SK-N-SH treated with all-trans-retinoic acid at 6 μM for 48 hours (cell line): Measurements from ENCODE around the gene ACO2.

Experiments used
- ATAC-seq: fragments of 200-7000 bp; cut with Tn5 transposase; 3 replicates; pipeline ENCODE4 v1.9.1; 2020; ENCODE audit warnings: mild to moderate bottlenecking, moderate library complexity
- ARNTL ChIP-seq: fragments of 450-650 bp; formaldehyde crosslinking; IDR thresholded peaks from 2 replicates; pipeline ENCODE4 v1.5.0; 2020; ENCODE audit warnings: low read depth, mild to moderate bottlenecking, moderate library complexity, borderline replicate concordance
- BACH2 ChIP-seq: fragments of 250-450 bp; sonication (Bioruptor Pico); IDR thresholded peaks from 2 replicates; pipeline ENCODE4 v1.9.0; 2021; ENCODE audit warnings: mild to moderate bottlenecking, borderline replicate concordance
- CREB5 ChIP-seq: fragments of 250-450 bp; sonication (Bioruptor Pico); IDR thresholded peaks from 2 replicates; pipeline ENCODE4 v1.5.1; 2020; ENCODE audit warnings: low read depth, mild to moderate bottlenecking, moderate library complexity
- CSDC2 ChIP-seq: fragments of 250-450 bp; sonication (Bioruptor Pico); IDR thresholded peaks from 2 replicates; pipeline ENCODE4 v1.5.0; 2020; ENCODE audit warnings: mild to moderate bottlenecking, moderate library complexity
- ESRRG ChIP-seq: fragments of 250-450 bp; sonication (Bioruptor Pico); IDR thresholded peaks from 2 replicates; pipeline ENCODE4 v1.6.1; 2021; ENCODE audit warnings: mild to moderate bottlenecking
- GLIS3 ChIP-seq: fragments of 250-450 bp; sonication (Bioruptor Pico); IDR thresholded peaks from 2 replicates; pipeline ENCODE4 v1.5.0; 2020; ENCODE audit warnings: mild to moderate bottlenecking, moderate library complexity
- ISL1 ChIP-seq: fragments of 250-450 bp; sonication (Bioruptor Pico); IDR thresholded peaks from 2 replicates; pipeline ENCODE4 v2.1.2; 2022; ENCODE audit warnings: mild to moderate bottlenecking, moderate library complexity
- OSR1 ChIP-seq: fragments of 250-450 bp; sonication (Bioruptor Pico); IDR thresholded peaks from 2 replicates; pipeline ENCODE4 v1.8.0; 2022; ENCODE audit warnings: moderate library complexity, mild to moderate bottlenecking, inconsistent platforms
- PPARA ChIP-seq: fragments of 250-450 bp; sonication (Bioruptor Pico); IDR thresholded peaks from 2 replicates; pipeline ENCODE4 v1.5.0; 2020; ENCODE audit warnings: mild to moderate bottlenecking, borderline replicate concordance
- RARB ChIP-seq: fragments of 250-450 bp; sonication (Bioruptor Pico); IDR thresholded peaks from 2 replicates; pipeline ENCODE4 v1.8.0; 2021; ENCODE audit warnings: mild to moderate bottlenecking, moderate library complexity
- SNAI2 ChIP-seq: fragments of 250-450 bp; sonication (Bioruptor Pico); IDR thresholded peaks from 2 replicates; pipeline ENCODE4 v1.5.0; 2020; ENCODE audit warnings: mild to moderate bottlenecking, moderate library complexity
- TCF4 ChIP-seq: fragments of 250-450 bp; sonication (Bioruptor Pico); IDR thresholded peaks from 2 replicates; pipeline ENCODE4 v1.8.0; 2021; ENCODE audit warnings: mild to moderate bottlenecking, moderate library complexity, borderline replicate concordance
- TOX ChIP-seq: fragments of 250-450 bp; sonication (Bioruptor Pico); IDR thresholded peaks from 2 replicates; pipeline ENCODE4 v1.8.0; 2021; ENCODE audit warnings: mild to moderate bottlenecking, moderate library complexity, borderline replicate concordance
- ZFP3 ChIP-seq: fragments of 250-450 bp; sonication (Bioruptor Pico); IDR thresholded peaks from 2 replicates; pipeline ENCODE4 v1.5.0; 2020; ENCODE audit warnings: mild to moderate bottlenecking, moderate library complexity
- ZFP30 ChIP-seq: fragments of 450-650 bp; formaldehyde crosslinking; IDR thresholded peaks from 2 replicates; pipeline ENCODE4 v1.5.0; 2022; ENCODE audit warnings: mild to moderate bottlenecking, moderate library complexity
- ZNF70 ChIP-seq: fragments of 450-650 bp; formaldehyde crosslinking; IDR thresholded peaks from 2 replicates; pipeline ENCODE4 v1.5.0; 2020; ENCODE audit warnings: mild to moderate bottlenecking, moderate library complexity
- ZNF8 ChIP-seq: fragments of 450-650 bp; formaldehyde crosslinking; IDR thresholded peaks from 2 replicates; pipeline ENCODE4 v1.5.0; 2020; ENCODE audit warnings: mild to moderate bottlenecking, moderate library complexity
- TF ChIP-seq, protein P1 (sequence below): fragments of 250-450 bp; sonication (Bioruptor Pico); IDR thresholded peaks from 2 replicates; pipeline ENCODE4 v1.8.0; 2021; ENCODE audit warnings: low read depth, mild to moderate bottlenecking, moderate library complexity, borderline replicate concordance
- TF ChIP-seq, protein P2 (sequence below): fragments of 250-450 bp; sonication (Bioruptor Pico); IDR thresholded peaks from 2 replicates; pipeline ENCODE4 v1.5.1; 2021; ENCODE audit warnings: mild to moderate bottlenecking, moderate library complexity

Gene ACO2

GRCh38 chr22:41524809-41525449 lies 56.0 kb downstream of the ACO2 start:
- no peak; the same call in 2 of the 3 replicates for ATAC-seq

DNA sequence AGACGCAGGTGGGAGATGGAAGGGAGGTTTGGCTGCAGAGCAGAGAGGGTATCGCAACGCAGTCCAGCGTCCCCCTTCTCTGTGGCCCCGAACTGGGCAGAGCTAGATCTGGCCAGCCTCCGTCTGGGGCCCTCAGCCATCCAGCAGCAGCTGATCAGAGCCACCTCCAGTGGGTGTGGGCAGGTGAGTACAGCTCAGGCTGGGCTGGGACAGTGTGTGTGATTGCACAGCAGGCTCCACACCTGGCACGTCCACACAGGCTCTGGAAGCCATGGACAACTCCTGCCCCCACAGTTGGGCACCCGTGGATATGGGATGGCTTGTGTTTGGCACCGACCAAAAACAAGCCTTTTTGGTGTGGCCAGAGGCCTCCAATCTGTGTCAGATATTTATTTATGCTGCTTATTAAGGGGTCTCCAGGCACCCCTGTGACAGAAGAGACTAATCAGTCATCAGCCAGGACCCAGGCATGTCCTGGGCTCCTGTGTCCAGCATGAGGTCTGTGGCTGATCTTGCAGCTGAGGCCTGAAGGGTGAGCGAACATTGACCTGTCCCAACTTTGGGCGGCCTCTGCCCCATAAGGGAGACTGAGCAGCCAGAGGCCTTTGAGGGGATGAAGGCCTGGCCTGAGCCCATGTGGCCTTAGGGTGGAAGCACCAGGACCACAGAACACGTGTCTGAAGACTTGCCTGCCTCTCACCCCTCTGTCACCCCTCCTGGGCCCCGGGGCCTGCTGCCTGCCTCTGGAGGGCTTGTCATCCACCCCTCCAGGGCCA lies 56.7 kb downstream of the ACO2 start:
- TF ChIP-seq, protein P1, sequence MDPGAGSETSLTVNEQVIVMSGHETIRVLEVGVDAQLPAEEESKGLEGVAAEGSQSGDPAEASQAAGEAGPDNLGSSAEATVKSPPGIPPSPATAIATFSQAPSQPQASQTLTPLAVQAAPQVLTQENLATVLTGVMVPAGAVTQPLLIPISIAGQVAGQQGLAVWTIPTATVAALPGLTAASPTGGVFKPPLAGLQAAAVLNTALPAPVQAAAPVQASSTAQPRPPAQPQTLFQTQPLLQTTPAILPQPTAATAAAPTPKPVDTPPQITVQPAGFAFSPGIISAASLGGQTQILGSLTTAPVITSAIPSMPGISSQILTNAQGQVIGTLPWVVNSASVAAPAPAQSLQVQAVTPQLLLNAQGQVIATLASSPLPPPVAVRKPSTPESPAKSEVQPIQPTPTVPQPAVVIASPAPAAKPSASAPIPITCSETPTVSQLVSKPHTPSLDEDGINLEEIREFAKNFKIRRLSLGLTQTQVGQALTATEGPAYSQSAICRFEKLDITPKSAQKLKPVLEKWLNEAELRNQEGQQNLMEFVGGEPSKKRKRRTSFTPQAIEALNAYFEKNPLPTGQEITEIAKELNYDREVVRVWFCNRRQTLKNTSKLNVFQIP (CRISPR knock-in tag), result no peak
- TF ChIP-seq CREB5 (CRISPR knock-in tag) (no peak), CSDC2 (CRISPR knock-in tag) (no peak), ARNTL (CRISPR knock-in tag) (no peak), BACH2 (CRISPR knock-in tag) (no peak), ZNF70 (CRISPR knock-in tag) (no peak), ZNF8 (CRISPR knock-in tag) (no peak), PPARA (CRISPR knock-in tag) (no peak), GLIS3 (no peak), ESRRG (CRISPR knock-in tag) (no peak), RARB (CRISPR knock-in tag) (no peak), ZFP3 (CRISPR knock-in tag) (no peak), ISL1 (CRISPR knock-in tag) (no peak)
- TF ChIP-seq, protein P2, sequence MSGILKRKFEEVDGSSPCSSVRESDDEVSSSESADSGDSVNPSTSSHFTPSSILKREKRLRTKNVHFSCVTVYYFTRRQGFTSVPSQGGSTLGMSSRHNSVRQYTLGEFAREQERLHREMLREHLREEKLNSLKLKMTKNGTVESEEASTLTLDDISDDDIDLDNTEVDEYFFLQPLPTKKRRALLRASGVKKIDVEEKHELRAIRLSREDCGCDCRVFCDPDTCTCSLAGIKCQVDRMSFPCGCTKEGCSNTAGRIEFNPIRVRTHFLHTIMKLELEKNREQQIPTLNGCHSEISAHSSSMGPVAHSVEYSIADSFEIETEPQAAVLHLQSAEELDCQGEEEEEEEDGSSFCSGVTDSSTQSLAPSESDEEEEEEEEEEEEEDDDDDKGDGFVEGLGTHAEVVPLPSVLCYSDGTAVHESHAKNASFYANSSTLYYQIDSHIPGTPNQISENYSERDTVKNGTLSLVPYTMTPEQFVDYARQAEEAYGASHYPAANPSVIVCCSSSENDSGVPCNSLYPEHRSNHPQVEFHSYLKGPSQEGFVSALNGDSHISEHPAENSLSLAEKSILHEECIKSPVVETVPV (CRISPR knock-in tag), result no peak
- no peak; the same call in 2 of the 3 replicates for ATAC-seq

More at GRCh38 chr22:41524809-41525449, 56.0 kb downstream of the ACO2 start:
- TF ChIP-seq ZNF70 (CRISPR knock-in tag) (no peak), OSR1 (CRISPR knock-in tag) (no peak), RARB (CRISPR knock-in tag) (no peak), SNAI2 (CRISPR knock-in tag) (no peak), GLIS3 (no peak), ISL1 (CRISPR knock-in tag) (no peak), CSDC2 (CRISPR knock-in tag) (no peak), BACH2 (CRISPR knock-in tag) (no peak), TOX (CRISPR knock-in tag) (no peak), ZFP3 (CRISPR knock-in tag) (no peak), ZFP30 (CRISPR knock-in tag) (no peak), ZNF8 (CRISPR knock-in tag) (no peak), TCF4 (CRISPR knock-in tag) (no peak), ESRRG (CRISPR knock-in tag) (no peak)
- TF ChIP-seq, protein P1 (CRISPR knock-in tag), result no peak
- TF ChIP-seq, protein P2 (CRISPR knock-in tag), result no peak

DNA sequence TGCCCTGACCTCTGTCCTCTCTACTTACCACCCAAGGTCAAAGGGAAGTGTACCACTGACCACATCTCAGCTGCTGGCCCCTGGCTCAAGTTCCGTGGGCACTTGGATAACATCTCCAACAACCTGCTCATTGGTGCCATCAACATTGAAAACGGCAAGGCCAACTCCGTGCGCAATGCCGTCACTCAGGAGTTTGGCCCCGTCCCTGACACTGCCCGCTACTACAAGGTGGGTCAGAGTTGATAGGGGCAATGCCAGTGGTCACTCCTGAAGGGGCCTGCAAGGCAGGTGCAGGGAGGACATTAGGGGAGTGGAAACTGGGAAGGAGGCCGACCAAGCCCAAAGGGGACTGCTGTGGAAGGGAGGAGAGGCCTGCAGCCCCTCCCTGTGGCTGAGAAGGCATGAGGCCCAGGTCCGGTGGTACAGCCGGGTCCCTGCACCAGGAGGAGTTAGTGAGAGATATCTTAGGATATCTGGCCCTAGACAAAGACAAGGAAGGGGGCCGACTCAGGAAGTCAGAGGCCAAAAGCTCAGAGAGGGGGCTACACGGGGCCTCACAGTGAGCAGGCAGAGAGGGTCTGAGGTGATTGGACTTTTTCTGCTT lies 57.4 kb downstream of the ACO2 start:
- TF ChIP-seq PPARA (CRISPR knock-in tag), result no peak
- no peak; the same call in 2 of the 3 replicates for ATAC-seq
